Spleen (tissue), 11 donors: ENCODE results near the gene ABLIM3. TPM values are rescaled to one million over a fixed set of nuclear protein-coding genes. Genes with fewer than 3 reads are reported as not detected.

Experiments
- DNase-seq: peaks from one replicate; pipeline ENCODE4 v3.0.0-alpha.2; 2020
- H3K27ac ChIP-seq, 8 donors: fragments of 200-600 bp; sonication (generic) in 7 of 8; 1 replicate in 4 of 8; 2 replicates in 4 of 8; pipeline versions ENCODE4 v1.5.0 to v1.8.0; 2016 to 2021; ENCODE audit warnings: inconsistent platforms in 4 of 8, mild to moderate bottlenecking in 4 of 8, moderate library complexity in 1 of 8
- H3K27me3 ChIP-seq, 7 donors: fragments of 200-600 bp; sonication (generic) in 6 of 7; replicated peaks in 1 of 7; 1 replicate in 4 of 7; 2 replicates in 3 of 7; pipeline versions ENCODE4 v1.5.0 to v1.8.0; 2016 to 2021; ENCODE audit warnings: inconsistent platforms in 3 of 7, mild to moderate bottlenecking in 1 of 7
- H3K36me3 ChIP-seq, 6 donors: fragments of 200-600 bp; sonication (generic) in 5 of 6; 1 replicate in 4 of 6; 2 replicates in 2 of 6; pipeline versions ENCODE4 v1.5.0 to v1.8.0; 2016 to 2021; ENCODE audit warnings: inconsistent platforms in 2 of 6
- H3K4me1 ChIP-seq, 6 donors: fragments of 200-600 bp; sonication (generic) in 5 of 6; 1 replicate in 3 of 6; 2 replicates in 3 of 6; pipeline versions ENCODE4 v1.5.0 to v1.8.0; 2016 to 2021; ENCODE audit warnings: inconsistent platforms in 3 of 6
- H3K4me3 ChIP-seq, 8 donors: fragments of 200-600 bp; sonication (generic) in 7 of 8; 1 replicate in 4 of 8; 2 replicates in 4 of 8; pipeline versions ENCODE4 v1.5.0 to v1.8.0; 2016 to 2021; ENCODE audit warnings: inconsistent platforms in 4 of 8, mild to moderate bottlenecking in 4 of 8, moderate library complexity in 2 of 8
- H3K9me3 ChIP-seq, 8 donors: fragments of 200-600 bp; sonication (generic) in 7 of 8; 1 replicate in 4 of 8; 2 replicates in 4 of 8; pipeline versions ENCODE4 v1.5.0 to v1.8.0; 2016 to 2021; ENCODE audit warnings: inconsistent platforms in 4 of 8
- CTCF ChIP-seq, 11 experiments: fragments of 200-600 bp in 7 of 11; fragments of 450-650 bp in 4 of 11; sonication (generic) in 4 of 11; IDR thresholded peaks in 8 of 11; conservative IDR thresholded peaks in 3 of 11; 1 replicate in 7 of 11; 2 replicates in 4 of 11; pipeline versions ENCODE4 v1.4.0 to v1.8.0; 2016 to 2021; ENCODE audit warnings: antibody characterized with exemption in 11 of 11, inconsistent platforms in 4 of 11, mild to moderate bottlenecking in 1 of 11
- POLR2A ChIP-seq, 3 donors: fragments of 450-650 bp; IDR thresholded peaks; one replicate each; pipeline ENCODE4 v1.5.1; 2017; ENCODE audit warnings: antibody characterized with exemption in 3 of 3, mild to moderate bottlenecking in 1 of 3
- POLR2AphosphoS5 ChIP-seq, 3 donors: sonication (generic); formaldehyde crosslinking; IDR thresholded peaks; one replicate each; pipeline ENCODE4 v1.5.1; 2017; ENCODE audit warnings: antibody characterized with exemption in 3 of 3
- WGBS, 5 donors: extraction: QIAGEN DNeasy Blood & Tissue Kit in 3 of 5; methylation state at CpG; one replicate each; pipeline versions ENCODE4 v1.1.5 to v1.1.7; 2013 to 2018; 5-methylcytosine and 5-hydroxymethylcytosine counted together
- intact Hi-C: fragments of 100-400 bp; cut with DNase I; formaldehyde crosslinking; loops from one replicate; pipeline ENCODE4 v1.15.0; 2023; ENCODE audit warnings: low total_unique reads
- polyA plus RNA-seq, 3 donors: library from polyadenylated mRNA; stranded (reverse); fragments of 200-250 nt; gene quantifications; one replicate each; pipeline ENCODE4 v1.2.1, GENCODE V29; 2013
- total RNA-seq, 7 donors: library from RNA; depleted of rRNA in 3 of 7; stranded (reverse); fragments of >200 nt in 3 of 7; fragmentation: NEBNext Ultra II Directional in 4 of 7; extraction: Animal tissue kit (Norgen Biotek cat#: 25700) in 4 of 7; gene quantifications; one replicate each; pipeline versions ENCODE4 v1.1.0 to v1.2.1, GENCODE V29; 2016 to 2021
- donor health status: healthy with polysubstance abuse.
- donor health status: DM: no; HTN: no; CAD: no; lungs with moderate emphysema.
- donor health status: DM: no; HTN: no; CAD: no.
- donor health status: Bipolar disorder and iron deficiency.
- donor health status: healthy.
- donor health status: DM: no; HTN: no; CAD: no.
- donor health status: DM: yes; HTN: yes; CAD: no.

Gene ABLIM3
- total and polyA plus RNA-seq, 10 donors = 3.3 to 32.9 (median 13.6) TPM

GRCh38 chr5:149282027-149282965 is 141.0 kb downstream of the ABLIM3 start:
- peaks cover 0 to 14% (median 0%) of the 10 kb centered on the region in 6 donors for H3K4me1 ChIP-seq
- no peak for TF ChIP-seq POLR2AphosphoS5 (IDR thresholded peaks at IDR 0.05)
- TF ChIP-seq POLR2A (IDR thresholded peaks at IDR 0.05) = no peak
- TF ChIP-seq CTCF (IDR thresholded peaks at IDR 0.05 in 8 of 11, conservative IDR thresholded peaks at IDR 0.05 in 3 of 11) = no peak
- H3K9me3 ChIP-seq = no peaks in the 10 kb centered on the region
- no peak for DNase-seq
- H3K36me3 ChIP-seq = no peaks in the 10 kb centered on the region
- intact Hi-C loops = no loop called here
- WGBS, 5 donors = 86 to 95% (median 92%) methylated on average over 11 to 12 of the region's 12 CpGs
- H3K27ac ChIP-seq = no peak overlapping the region
- H3K4me3 ChIP-seq = no peak overlapping the region
- peaks cover 0 to 6% (median 0%) of the 10 kb centered on the region in 7 donors for H3K27me3 ChIP-seq

GRCh38 chr5:149282966-149283332 is 141.7 kb downstream of the ABLIM3 start:
- H3K27me3 ChIP-seq = peaks cover 0 to 6% (median 0%) of the 10 kb centered on the region in 7 donors
- peaks cover 0 to 14% (median 0%) of the 10 kb centered on the region in 6 donors for H3K4me1 ChIP-seq
- no peak for DNase-seq
- 85 to 96% (median 91%) methylated on average over 5 of the region's 5 CpGs for WGBS, 5 donors
- intact Hi-C loops = no loop called here
- no peak overlapping the region for H3K27ac ChIP-seq
- TF ChIP-seq POLR2A (IDR thresholded peaks at IDR 0.05) (no peak), CTCF (IDR thresholded peaks at IDR 0.05 in 8 of 11, conservative IDR thresholded peaks at IDR 0.05 in 3 of 11) (no peak), POLR2AphosphoS5 (IDR thresholded peaks at IDR 0.05) (no peak)
- H3K9me3 ChIP-seq = no peaks in the 10 kb centered on the region
- H3K4me3 ChIP-seq = no peak overlapping the region
- H3K36me3 ChIP-seq = no peaks in the 10 kb centered on the region

- H3K4me3 ChIP-seq = no peak overlapping the region
- H3K4me1 ChIP-seq = peaks cover 0 to 21% (median 2%) of the 10 kb centered on the region in 6 donors
- intact Hi-C loops = no loop called here
- H3K27ac ChIP-seq = no peak overlapping the region
- H3K27me3 ChIP-seq = peaks cover 0 to 6% (median 0%) of the 10 kb centered on the region in 7 donors
- 76 to 87% (median 81%) methylated on average over 11 of the region's 11 CpGs for WGBS, 5 donors
- no peak for DNase-seq
- H3K36me3 ChIP-seq = no peaks in the 10 kb centered on the region
- H3K9me3 ChIP-seq = no peaks in the 10 kb centered on the region
- TF ChIP-seq CTCF (IDR thresholded peaks at IDR 0.05 in 8 of 11, conservative IDR thresholded peaks at IDR 0.05 in 3 of 11) (no peak), POLR2AphosphoS5 (IDR thresholded peaks at IDR 0.05) (no peak), POLR2A (IDR thresholded peaks at IDR 0.05) (no peak)
These were observed 142.6 kb downstream of the ABLIM3 start for GRCh38 chr5:149283626-149284480.
